HEK293T (cell line): ENCODE data around the gene PLA2G4A.

ENCODE experiments used
- BHLHE40 ChIP-seq: fragments of 450-650 bp; IDR thresholded peaks from 2 replicates; pipeline ENCODE4 v1.6.1; 2016; ENCODE audit warnings: mild to moderate bottlenecking, moderate library complexity, borderline replicate concordance
- ELF4 ChIP-seq: fragments of 450-650 bp; IDR thresholded peaks from 2 replicates; pipeline ENCODE4 v1.6.1; 2017; ENCODE audit warnings: antibody characterized with exemption
- FOXA1 ChIP-seq: fragments of 450-650 bp; IDR thresholded peaks from 2 replicates; pipeline ENCODE4 v1.6.1; 2016; ENCODE audit warnings: mild to moderate bottlenecking
- FOXK2 ChIP-seq: fragments of 450-650 bp; IDR thresholded peaks from 2 replicates; pipeline ENCODE4 v1.6.1; 2016; ENCODE audit warnings: mild to moderate bottlenecking
- FOXM1 ChIP-seq: fragments of 450-650 bp; IDR thresholded peaks from 2 replicates; pipeline ENCODE4 v1.6.1; 2017; ENCODE audit warnings: mild to moderate bottlenecking, borderline replicate concordance
- HDGF ChIP-seq: fragments of 450-650 bp; IDR thresholded peaks from 2 replicates; pipeline ENCODE4 v1.6.1; 2017; ENCODE audit warnings: antibody characterized with exemption, borderline replicate concordance
- L3MBTL2 ChIP-seq: fragments of 450-650 bp; conservative IDR thresholded peaks from 2 replicates; pipeline ENCODE4 v1.6.1; 2016; ENCODE audit warnings: mild to moderate bottlenecking
- LEF1 ChIP-seq: fragments of 450-650 bp; IDR thresholded peaks from 2 replicates; pipeline ENCODE4 v1.6.1; 2017; ENCODE audit warnings: mild to moderate bottlenecking, borderline replicate concordance
- NFRKB ChIP-seq: fragments of 450-650 bp; IDR thresholded peaks from 2 replicates; pipeline ENCODE4 v1.6.1; 2016; ENCODE audit warnings: mild to moderate bottlenecking, moderate library complexity
- SP1 ChIP-seq: fragments of 450-650 bp; IDR thresholded peaks from 2 replicates; pipeline ENCODE4 v1.6.1; 2017
- TARDBP ChIP-seq: fragments of 450-650 bp; IDR thresholded peaks from 2 replicates; pipeline ENCODE4 v1.6.1; 2016
- TF ChIP-seq, protein P1 (sequence below): fragments of 450-650 bp; IDR thresholded peaks from 2 replicates; pipeline ENCODE4 v1.6.1; 2016

DNA sequence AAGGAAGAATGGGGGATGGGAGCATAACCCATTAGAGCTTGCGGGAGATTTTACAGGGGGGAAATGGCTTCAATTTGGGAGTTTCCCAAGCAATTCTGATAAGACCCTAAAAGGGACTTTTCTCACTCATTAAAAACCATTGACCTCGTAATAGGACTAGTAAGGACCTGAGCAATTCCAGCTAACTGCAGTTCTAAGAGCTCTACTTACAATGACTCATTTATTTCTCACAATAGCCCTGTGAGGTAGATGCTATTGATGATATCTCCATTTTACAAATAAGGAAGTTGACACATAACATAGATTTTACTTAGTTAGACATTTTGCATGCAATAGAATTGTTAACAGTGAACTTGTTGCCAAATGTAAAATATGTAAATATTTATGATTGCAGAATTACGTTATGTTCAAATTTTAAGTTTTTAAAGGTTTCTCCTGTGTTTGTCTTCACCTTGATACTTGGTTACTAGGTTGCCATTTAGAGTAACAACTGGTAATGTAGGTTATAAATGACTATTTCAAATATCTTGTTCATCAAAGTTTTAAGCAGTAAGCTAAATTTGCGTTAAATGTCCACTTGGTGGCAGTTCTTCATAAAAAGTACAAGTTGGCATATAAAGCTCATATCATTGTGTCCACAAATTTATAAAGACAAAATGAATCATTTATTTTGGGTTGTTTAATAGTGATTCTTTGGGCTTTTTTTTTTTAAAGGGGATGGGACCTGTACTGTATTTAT lies 182.0 kb downstream of the PLA2G4A start:
- TF ChIP-seq TARDBP, result no peak
- no peak for TF ChIP-seq BHLHE40
- no peak for TF ChIP-seq SP1
- no peak for TF ChIP-seq HDGF
- TF ChIP-seq FOXK2, result no peak
- TF ChIP-seq FOXA1, result no peak
- TF ChIP-seq LEF1, result no peak
- TF ChIP-seq FOXM1, result no peak
- TF ChIP-seq NFRKB, result no peak
- TF ChIP-seq ELF4, result no peak
- no peak for TF ChIP-seq L3MBTL2
- TF ChIP-seq, protein P1, sequence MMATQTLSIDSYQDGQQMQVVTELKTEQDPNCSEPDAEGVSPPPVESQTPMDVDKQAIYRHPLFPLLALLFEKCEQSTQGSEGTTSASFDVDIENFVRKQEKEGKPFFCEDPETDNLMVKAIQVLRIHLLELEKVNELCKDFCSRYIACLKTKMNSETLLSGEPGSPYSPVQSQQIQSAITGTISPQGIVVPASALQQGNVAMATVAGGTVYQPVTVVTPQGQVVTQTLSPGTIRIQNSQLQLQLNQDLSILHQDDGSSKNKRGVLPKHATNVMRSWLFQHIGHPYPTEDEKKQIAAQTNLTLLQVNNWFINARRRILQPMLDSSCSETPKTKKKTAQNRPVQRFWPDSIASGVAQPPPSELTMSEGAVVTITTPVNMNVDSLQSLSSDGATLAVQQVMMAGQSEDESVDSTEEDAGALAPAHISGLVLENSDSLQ, result no peak
